Activated CD4-positive, alpha-beta memory T cell treated with anti-CD3 and anti-CD28 coated beads for 36 hours (primary cell): ENCODE results near the gene FAM181B. TPM values are rescaled to one million over a fixed set of nuclear protein-coding genes. Genes with fewer than 3 reads are reported as not detected.

ENCODE experiments used
- CTCF ChIA-PET: fragments of 350-600 bp; sonication (Branson Sonifier 250); formaldehyde crosslinking; loops from one replicate; lab custom pipeline; 2021; ENCODE audit warnings: antibody characterized with exemption, inconsistent platforms; lab: Charles Lee
- POLR2A ChIA-PET: fragments of 350-600 bp; sonication (Branson Sonifier 250); formaldehyde crosslinking; loops from one replicate; lab custom pipeline; 2021; ENCODE audit warnings: antibody characterized with exemption; lab: Charles Lee
- DNase-seq: peaks from one replicate; pipeline ENCODE4 v3.0.0-alpha.2; 2020
- H3K27ac Mint-ChIP-seq: one replicate; pipeline ENCODE4 v1.8.0; 2021; ENCODE audit warnings: mixed read lengths
- H3K27me3 Mint-ChIP-seq: one replicate; pipeline ENCODE4 v1.8.0; 2021; ENCODE audit warnings: mixed read lengths
- H3K36me3 Mint-ChIP-seq: one replicate; pipeline ENCODE4 v1.8.0; 2021; ENCODE audit warnings: mixed read lengths
- H3K4me1 Mint-ChIP-seq: one replicate; pipeline ENCODE4 v1.8.0; 2021; ENCODE audit warnings: low read depth, mixed read lengths
- H3K4me3 Mint-ChIP-seq: one replicate; pipeline ENCODE4 v1.8.0; 2021; ENCODE audit warnings: mild to moderate bottlenecking, mixed read lengths
- H3K9me3 Mint-ChIP-seq: one replicate; pipeline ENCODE4 v1.8.0; 2021; ENCODE audit warnings: mixed read lengths
- intact Hi-C: fragments of 100-400 bp; cut with micrococcal nuclease; formaldehyde crosslinking; loops from one replicate; pipeline ENCODE4 v1.15.1; 2023
- total RNA-seq, 2 experiments: library from RNA; stranded (reverse); gene quantifications; one replicate each; pipeline ENCODE4 v1.2.3, GENCODE V29; 2021

FAM181B gene
- total RNA-seq, 2 experiments from 2014 or later, result 0.05 TPM; not detected in 1

GRCh38 chr11:82731691-82732277 is 1.9 kb downstream of the FAM181B start:
- Mint-ChIP-seq H3K4me1 (peaks cover 2% of the 10 kb centered on the region), H3K4me3 (no peak overlapping the region), H3K27me3 (peaks cover 49% of the 10 kb centered on the region), H3K27ac (no peak overlapping the region), H3K9me3 (no peaks in the 10 kb centered on the region), H3K36me3 (no peaks in the 10 kb centered on the region)
- POLR2A ChIA-PET, result no interaction called here
- no peak for DNase-seq
- CTCF ChIA-PET, result no interaction called here
- intact Hi-C loops, result no loop called here

- H3K9me3 Mint-ChIP-seq, result no peaks in the 10 kb centered on the region
- no peaks in the 10 kb centered on the region for H3K36me3 Mint-ChIP-seq
- POLR2A ChIA-PET, result no interaction called here
- intact Hi-C loops, result no loop called here
- H3K27me3 Mint-ChIP-seq, result peaks cover 50% of the 10 kb centered on the region
- H3K4me1 Mint-ChIP-seq, result peaks cover 2% of the 10 kb centered on the region
- H3K27ac Mint-ChIP-seq, result no peak overlapping the region
- no peak overlapping the region for H3K4me3 Mint-ChIP-seq
- CTCF ChIA-PET, result no interaction called here
- DNase-seq, result no peak
These were observed 2.9 kb downstream of the FAM181B start for GRCh38 chr11:82730754-82731153.

GRCh38 chr11:82730286-82730685 is 3.4 kb downstream of the FAM181B start:
- CTCF ChIA-PET, result interaction anchor here (0.6 kb wide), 1 partner anchor 10 kb away, joined by 3 read pairs; no protein-coding TSS in a partner anchor
- POLR2A ChIA-PET, result no interaction called here
- Mint-ChIP-seq H3K27ac (no peak overlapping the region), H3K27me3 (peaks cover 47% of the 10 kb centered on the region), H3K9me3 (no peaks in the 10 kb centered on the region), H3K36me3 (no peaks in the 10 kb centered on the region), H3K4me3 (no peak overlapping the region), H3K4me1 (peaks cover 2% of the 10 kb centered on the region)
- DNase-seq, result no peak
- intact Hi-C loops, result no loop called here

- Mint-ChIP-seq H3K4me1 (no peaks in the 10 kb centered on the region), H3K27ac (no peak overlapping the region), H3K4me3 (no peak overlapping the region), H3K27me3 (peaks cover 15% of the 10 kb centered on the region), H3K9me3 (no peaks in the 10 kb centered on the region), H3K36me3 (no peaks in the 10 kb centered on the region)
- ChIA-PET CTCF (no interaction called here), POLR2A (no interaction called here)
- intact Hi-C loops, result no loop called here
- DNase-seq, result no peak
These were observed 9.6 kb downstream of the FAM181B start for GRCh38 chr11:82724026-82724425.

GRCh38 chr11:82722231-82722630 is 11.4 kb downstream of the FAM181B start:
- Mint-ChIP-seq H3K4me3 (no peak overlapping the region), H3K9me3 (no peaks in the 10 kb centered on the region), H3K27ac (no peak overlapping the region), H3K4me1 (no peaks in the 10 kb centered on the region), H3K36me3 (no peaks in the 10 kb centered on the region), H3K27me3 (peaks cover 9% of the 10 kb centered on the region)
- POLR2A ChIA-PET, result no interaction called here
- intact Hi-C loops, result no loop called here
- DNase-seq, result no peak
- CTCF ChIA-PET, result no interaction called here

- H3K27me3 Mint-ChIP-seq, result peaks cover 2% of the 10 kb centered on the region
- H3K36me3 Mint-ChIP-seq, result no peaks in the 10 kb centered on the region
- H3K4me1 Mint-ChIP-seq, result no peaks in the 10 kb centered on the region
- intact Hi-C loops, result no loop called here
- H3K4me3 Mint-ChIP-seq, result no peak overlapping the region
- CTCF ChIA-PET, result interaction anchor here (0.6 to 1.9 kb wide), 6 partner anchors 19 to 529 kb away, joined by 3 to 6 read pairs (median 4); no protein-coding TSS in a partner anchor
- no peak for DNase-seq
- H3K9me3 Mint-ChIP-seq, result no peaks in the 10 kb centered on the region
- POLR2A ChIA-PET, result no interaction called here
- no peak overlapping the region for H3K27ac Mint-ChIP-seq
These were observed 13.2 kb downstream of the FAM181B start for GRCh38 chr11:82720267-82721065.

GRCh38 chr11:82719361-82720105 is 14.1 kb downstream of the FAM181B start:
- ChIA-PET POLR2A (no interaction called here), CTCF (interaction anchor here (0.6 to 1.9 kb wide), 5 partner anchors 18 to 530 kb away, joined by 3 to 6 read pairs (median 4); no protein-coding TSS in a partner anchor)
- H3K4me1 Mint-ChIP-seq, result no peaks in the 10 kb centered on the region
- H3K4me3 Mint-ChIP-seq, result no peak overlapping the region
- intact Hi-C loops, result loop anchor here (2.0 to 10.0 kb wide), 3 partner anchors 55 to 1097 kb away; no protein-coding TSS in a partner anchor
- no peak for DNase-seq
- no peaks in the 10 kb centered on the region for H3K9me3 Mint-ChIP-seq
- no peak overlapping the region for H3K27ac Mint-ChIP-seq
- H3K36me3 Mint-ChIP-seq, result no peaks in the 10 kb centered on the region
- no peaks in the 10 kb centered on the region for H3K27me3 Mint-ChIP-seq

- no peaks in the 10 kb centered on the region for H3K27me3 Mint-ChIP-seq
- DNase-seq, result no peak
- no peak overlapping the region for H3K27ac Mint-ChIP-seq
- ChIA-PET POLR2A (no interaction called here), CTCF (interaction anchor here (1.5 to 2.5 kb wide), 5 partner anchors 15 to 1101 kb away, joined by 3 to 8 read pairs (median 6); partner anchors contain the start of gene FAM181B)
- H3K36me3 Mint-ChIP-seq, result no peaks in the 10 kb centered on the region
- no peaks in the 10 kb centered on the region for H3K9me3 Mint-ChIP-seq
- H3K4me3 Mint-ChIP-seq, result no peak overlapping the region
- no peaks in the 10 kb centered on the region for H3K4me1 Mint-ChIP-seq
- intact Hi-C loops, result loop anchor here (1.0 to 10.0 kb wide), 4 partner anchors 56 to 1098 kb away; no protein-coding TSS in a partner anchor
These were observed 14.8 kb downstream of the FAM181B start for GRCh38 chr11:82718821-82719220.

GRCh38 chr11:82718307-82718706 is 15.4 kb downstream of the FAM181B start:
- CTCF ChIA-PET, result interaction anchor here (0.8 to 2.5 kb wide), 9 partner anchors 10 to 1102 kb away, joined by 3 to 8 read pairs (median 5); partner anchors contain the start of gene FAM181B
- no peak overlapping the region for H3K27ac Mint-ChIP-seq
- H3K27me3 Mint-ChIP-seq, result no peaks in the 10 kb centered on the region
- POLR2A ChIA-PET, result interaction anchor here (0.6 kb wide), 1 partner anchor 32 kb away, joined by 3 read pairs; no protein-coding TSS in a partner anchor
- no peaks in the 10 kb centered on the region for H3K36me3 Mint-ChIP-seq
- H3K9me3 Mint-ChIP-seq, result no peaks in the 10 kb centered on the region
- no peak for DNase-seq
- intact Hi-C loops, result loop anchor here (1.0 to 10.0 kb wide), 4 partner anchors 56 to 1098 kb away; no protein-coding TSS in a partner anchor
- H3K4me1 Mint-ChIP-seq, result no peaks in the 10 kb centered on the region
- H3K4me3 Mint-ChIP-seq, result no peak overlapping the region

- H3K27me3 Mint-ChIP-seq, result peaks cover 3% of the 10 kb centered on the region
- no peaks in the 10 kb centered on the region for H3K36me3 Mint-ChIP-seq
- H3K9me3 Mint-ChIP-seq, result no peaks in the 10 kb centered on the region
- POLR2A ChIA-PET, result no interaction called here
- H3K4me3 Mint-ChIP-seq, result no peak overlapping the region
- no peak overlapping the region for H3K27ac Mint-ChIP-seq
- no peak for DNase-seq
- H3K4me1 Mint-ChIP-seq, result no peaks in the 10 kb centered on the region
- CTCF ChIA-PET, result interaction anchor here (0.6 to 1.5 kb wide), 2 partner anchors 13 to 460 kb away, joined by 3 to 5 read pairs; no protein-coding TSS in a partner anchor
- intact Hi-C loops, result loop anchor here (5.0 to 10.0 kb wide), 2 partner anchors 60 to 103 kb away; no protein-coding TSS in a partner anchor
These were observed 19.1 kb downstream of the FAM181B start for GRCh38 chr11:82714346-82715174.

- no peak for DNase-seq
- intact Hi-C loops, result loop anchor here (10.0 kb wide), 1 partner anchor 63 kb away; no protein-coding TSS in a partner anchor
- ChIA-PET POLR2A (no interaction called here), CTCF (interaction anchor here (0.6 kb wide), 1 partner anchor 22 kb away, joined by 3 read pairs; the partner anchor contains the start of gene FAM181B)
- Mint-ChIP-seq H3K4me1 (no peaks in the 10 kb centered on the region), H3K4me3 (no peak overlapping the region), H3K27ac (no peak overlapping the region), H3K27me3 (peaks cover 4% of the 10 kb centered on the region), H3K9me3 (no peaks in the 10 kb centered on the region), H3K36me3 (no peaks in the 10 kb centered on the region)
These were observed 22.0 kb downstream of the FAM181B start for GRCh38 chr11:82711648-82712047.
